Liver (tissue), 9 donors: ENCODE results near the gene LCN10. TPM values are rescaled to one million over a fixed set of nuclear protein-coding genes. Genes with fewer than 3 reads are reported as not detected.

Experiments
- DNase-seq: peaks from one replicate; pipeline ENCODE4 v3.0.0-alpha.2; 2017; ENCODE audit warnings: low spot score
- H3K27ac ChIP-seq, 2 donors: one replicate each; pipeline ENCODE4 v1.7.0; 2013; ENCODE audit warnings: inconsistent platforms in 2 of 2, low read length in 2 of 2, control low read depth in 1 of 2, low read depth in 1 of 2, mild to moderate bottlenecking in 1 of 2
- H3K27me3 ChIP-seq, 4 donors: one replicate each; pipeline versions ENCODE4 v1.6.1 to v1.7.0; 2013; ENCODE audit warnings: low read length in 3 of 4, inconsistent platforms in 1 of 4, mild to moderate bottlenecking in 1 of 4, moderate library complexity in 1 of 4; ENCODE audit not compliant: control insufficient read depth in 4 of 4, insufficient read depth in 4 of 4
- H3K36me3 ChIP-seq, 4 donors: one replicate each; pipeline versions ENCODE4 v1.6.1 to v1.7.0; 2013; ENCODE audit warnings: low read length in 3 of 4, mild to moderate bottlenecking in 3 of 4, low read depth in 1 of 4, moderate library complexity in 1 of 4; ENCODE audit not compliant: control insufficient read depth in 4 of 4, insufficient read depth in 3 of 4
- H3K4me1 ChIP-seq, 4 donors: one replicate each; pipeline versions ENCODE4 v1.6.1 to v1.7.0; 2013; ENCODE audit warnings: low read length in 3 of 4, mild to moderate bottlenecking in 3 of 4, moderate library complexity in 1 of 4; ENCODE audit not compliant: control insufficient read depth in 4 of 4, insufficient read depth in 4 of 4
- H3K4me3 ChIP-seq, 3 donors: one replicate each; pipeline versions ENCODE4 v1.6.1 to v1.7.0; 2013; ENCODE audit warnings: low read length in 3 of 3, control low read depth in 1 of 3, low read depth in 1 of 3, mild to moderate bottlenecking in 1 of 3
- H3K9ac ChIP-seq, 2 donors: one replicate each; pipeline ENCODE4 v1.7.0; 2013; ENCODE audit warnings: low read length in 2 of 2, mild to moderate bottlenecking in 2 of 2, moderate library complexity in 2 of 2, control low read depth in 1 of 2, low read depth in 1 of 2
- H3K9me3 ChIP-seq, 4 donors: one replicate each; pipeline versions ENCODE4 v1.6.1 to v1.7.0; 2013; ENCODE audit warnings: low read length in 3 of 4; ENCODE audit not compliant: control insufficient read depth in 4 of 4
- FOXA2 ChIP-seq: IDR thresholded peaks from 2 replicates; pipeline ENCODE4 v1.6.1; 2016; ENCODE audit warnings: antibody characterized with exemption
- GABPA ChIP-seq, 2 donors: IDR thresholded peaks in 1 of 2; conservative IDR thresholded peaks in 1 of 2; 2 replicates each; pipeline ENCODE4 v1.6.1; 2016; ENCODE audit warnings: antibody characterized with exemption in 2 of 2, mild to moderate bottlenecking in 1 of 2, moderate library complexity in 1 of 2
- HNF4G ChIP-seq: IDR thresholded peaks from 2 replicates; pipeline ENCODE4 v1.6.1; 2016; ENCODE audit warnings: antibody characterized with exemption
- JUND ChIP-seq, 2 donors: IDR thresholded peaks; 2 replicates each; pipeline ENCODE4 v1.6.1; 2016; ENCODE audit warnings: antibody characterized with exemption in 2 of 2
- NR2F2 ChIP-seq: IDR thresholded peaks from 2 replicates; pipeline ENCODE4 v1.6.1; 2016; ENCODE audit warnings: antibody characterized with exemption
- RAD21 ChIP-seq, 2 donors: IDR thresholded peaks; 2 replicates each; pipeline ENCODE4 v1.6.1; 2016; ENCODE audit warnings: antibody characterized with exemption in 2 of 2, mild to moderate bottlenecking in 2 of 2
- SP1 ChIP-seq: IDR thresholded peaks from 2 replicates; pipeline ENCODE4 v1.6.1; 2018; ENCODE audit warnings: antibody characterized with exemption, mild to moderate bottlenecking
- TAF1 ChIP-seq: conservative IDR thresholded peaks from 2 replicates; pipeline ENCODE4 v1.6.1; 2016; ENCODE audit warnings: antibody characterized with exemption, mild to moderate bottlenecking
- WGBS: extraction: QIAGEN DNeasy Blood & Tissue Kit; methylation state at CpG from one replicate; pipeline ENCODE4 v1.1.7; 2013; 5-methylcytosine and 5-hydroxymethylcytosine counted together
- polyA plus RNA-seq, 2 donors: library from polyadenylated mRNA; stranded (reverse) in 1 of 2; unstranded in 1 of 2; fragments of 200-250 nt in 1 of 2; fragments of >200 nt in 1 of 2; fragmentation: Nextera tagmentation in 1 of 2; extraction: Ambion mirVana in 1 of 2; gene quantifications; one replicate each; pipeline versions ENCODE4 v1.2.1 to v1.2.3, GENCODE V29; 2013 to 2015
- total RNA-seq, 2 donors: library from RNA; depleted of rRNA; stranded (reverse); fragments of >200 nt; gene quantifications; one replicate each; pipeline ENCODE4 v1.2.3, GENCODE V29; 2014
- TF ChIP-seq, protein P1 (sequence below): fragments of 150-350 bp; IDR thresholded peaks from 2 replicates; pipeline ENCODE4 v1.5.1; 2017; ENCODE audit warnings: improper control_type of control experiment, low read depth, low read length; ENCODE audit not compliant: missing input control
- TF ChIP-seq, protein P2 (sequence below): IDR thresholded peaks from 2 replicates; pipeline ENCODE4 v1.6.1; 2016; ENCODE audit warnings: antibody characterized with exemption, mild to moderate bottlenecking
- TF ChIP-seq, protein P3 (sequence below): IDR thresholded peaks from 2 replicates; pipeline ENCODE4 v1.6.1; 2016; ENCODE audit warnings: antibody characterized with exemption
- TF ChIP-seq, protein P4 (sequence below): IDR thresholded peaks from 2 replicates; pipeline ENCODE4 v1.6.1; 2016; ENCODE audit warnings: antibody characterized with exemption
- donor health status: healthy.
- donor health status: healthy.
- donor health status: healthy.
- donor health status: healthy.
- donor health status: healthy.

LCN10 gene
- total and polyA plus RNA-seq, 4 donors = 0.08 to 0.14 (median 0.11) TPM

DNA sequence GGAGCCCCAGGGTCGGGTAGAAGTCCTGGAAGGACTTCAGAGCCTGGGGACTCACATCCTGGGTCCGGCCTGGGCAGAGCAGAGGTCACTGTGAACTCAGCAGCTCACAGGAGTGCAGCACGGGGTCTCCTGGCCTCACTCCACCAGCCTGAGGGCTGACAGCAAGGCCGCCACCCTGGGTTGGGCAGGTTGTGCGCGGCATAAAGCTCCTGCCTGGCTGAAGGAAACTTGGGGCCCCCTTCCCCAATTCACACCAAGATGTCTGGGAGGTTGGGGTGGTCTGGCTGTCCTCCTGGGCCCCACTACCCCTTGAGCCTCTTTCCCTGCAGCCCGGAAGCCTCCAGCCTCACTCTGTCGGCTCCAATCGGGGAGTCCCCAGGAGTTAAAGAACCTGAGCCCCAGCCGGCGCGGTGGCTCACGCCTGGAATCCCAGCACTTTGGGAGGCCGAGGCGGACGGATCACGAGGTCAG is 19.5 kb upstream of the LCN10 start:
- Histone ChIP-seq H3K4me3 (no peak overlapping the region), H3K4me1 (no peaks in the 10 kb centered on the region), H3K9ac (no peak overlapping the region), H3K27me3 (no peaks in the 10 kb centered on the region), H3K27ac (no peak overlapping the region), H3K9me3 (no peaks in the 10 kb centered on the region), H3K36me3 (no peaks in the 10 kb centered on the region)
- 82% methylated on average over 17 of the region's 17 CpGs for WGBS
- no peak for DNase-seq
- no peak for TF ChIP-seq HNF4G
- no peak for TF ChIP-seq NR2F2
- TF ChIP-seq, protein P1, sequence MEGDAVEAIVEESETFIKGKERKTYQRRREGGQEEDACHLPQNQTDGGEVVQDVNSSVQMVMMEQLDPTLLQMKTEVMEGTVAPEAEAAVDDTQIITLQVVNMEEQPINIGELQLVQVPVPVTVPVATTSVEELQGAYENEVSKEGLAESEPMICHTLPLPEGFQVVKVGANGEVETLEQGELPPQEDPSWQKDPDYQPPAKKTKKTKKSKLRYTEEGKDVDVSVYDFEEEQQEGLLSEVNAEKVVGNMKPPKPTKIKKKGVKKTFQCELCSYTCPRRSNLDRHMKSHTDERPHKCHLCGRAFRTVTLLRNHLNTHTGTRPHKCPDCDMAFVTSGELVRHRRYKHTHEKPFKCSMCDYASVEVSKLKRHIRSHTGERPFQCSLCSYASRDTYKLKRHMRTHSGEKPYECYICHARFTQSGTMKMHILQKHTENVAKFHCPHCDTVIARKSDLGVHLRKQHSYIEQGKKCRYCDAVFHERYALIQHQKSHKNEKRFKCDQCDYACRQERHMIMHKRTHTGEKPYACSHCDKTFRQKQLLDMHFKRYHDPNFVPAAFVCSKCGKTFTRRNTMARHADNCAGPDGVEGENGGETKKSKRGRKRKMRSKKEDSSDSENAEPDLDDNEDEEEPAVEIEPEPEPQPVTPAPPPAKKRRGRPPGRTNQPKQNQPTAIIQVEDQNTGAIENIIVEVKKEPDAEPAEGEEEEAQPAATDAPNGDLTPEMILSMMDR = no peak
- no peak for TF ChIP-seq GABPA (IDR thresholded peaks at IDR 0.05 in 1 of 2, conservative IDR thresholded peaks at IDR 0.05 in 1 of 2)
- TF ChIP-seq, protein P2, sequence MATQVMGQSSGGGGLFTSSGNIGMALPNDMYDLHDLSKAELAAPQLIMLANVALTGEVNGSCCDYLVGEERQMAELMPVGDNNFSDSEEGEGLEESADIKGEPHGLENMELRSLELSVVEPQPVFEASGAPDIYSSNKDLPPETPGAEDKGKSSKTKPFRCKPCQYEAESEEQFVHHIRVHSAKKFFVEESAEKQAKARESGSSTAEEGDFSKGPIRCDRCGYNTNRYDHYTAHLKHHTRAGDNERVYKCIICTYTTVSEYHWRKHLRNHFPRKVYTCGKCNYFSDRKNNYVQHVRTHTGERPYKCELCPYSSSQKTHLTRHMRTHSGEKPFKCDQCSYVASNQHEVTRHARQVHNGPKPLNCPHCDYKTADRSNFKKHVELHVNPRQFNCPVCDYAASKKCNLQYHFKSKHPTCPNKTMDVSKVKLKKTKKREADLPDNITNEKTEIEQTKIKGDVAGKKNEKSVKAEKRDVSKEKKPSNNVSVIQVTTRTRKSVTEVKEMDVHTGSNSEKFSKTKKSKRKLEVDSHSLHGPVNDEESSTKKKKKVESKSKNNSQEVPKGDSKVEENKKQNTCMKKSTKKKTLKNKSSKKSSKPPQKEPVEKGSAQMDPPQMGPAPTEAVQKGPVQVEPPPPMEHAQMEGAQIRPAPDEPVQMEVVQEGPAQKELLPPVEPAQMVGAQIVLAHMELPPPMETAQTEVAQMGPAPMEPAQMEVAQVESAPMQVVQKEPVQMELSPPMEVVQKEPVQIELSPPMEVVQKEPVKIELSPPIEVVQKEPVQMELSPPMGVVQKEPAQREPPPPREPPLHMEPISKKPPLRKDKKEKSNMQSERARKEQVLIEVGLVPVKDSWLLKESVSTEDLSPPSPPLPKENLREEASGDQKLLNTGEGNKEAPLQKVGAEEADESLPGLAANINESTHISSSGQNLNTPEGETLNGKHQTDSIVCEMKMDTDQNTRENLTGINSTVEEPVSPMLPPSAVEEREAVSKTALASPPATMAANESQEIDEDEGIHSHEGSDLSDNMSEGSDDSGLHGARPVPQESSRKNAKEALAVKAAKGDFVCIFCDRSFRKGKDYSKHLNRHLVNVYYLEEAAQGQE = no peak
- TF ChIP-seq, protein P3, sequence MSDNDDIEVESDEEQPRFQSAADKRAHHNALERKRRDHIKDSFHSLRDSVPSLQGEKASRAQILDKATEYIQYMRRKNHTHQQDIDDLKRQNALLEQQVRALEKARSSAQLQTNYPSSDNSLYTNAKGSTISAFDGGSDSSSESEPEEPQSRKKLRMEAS = no peak
- TF ChIP-seq, protein P4, sequence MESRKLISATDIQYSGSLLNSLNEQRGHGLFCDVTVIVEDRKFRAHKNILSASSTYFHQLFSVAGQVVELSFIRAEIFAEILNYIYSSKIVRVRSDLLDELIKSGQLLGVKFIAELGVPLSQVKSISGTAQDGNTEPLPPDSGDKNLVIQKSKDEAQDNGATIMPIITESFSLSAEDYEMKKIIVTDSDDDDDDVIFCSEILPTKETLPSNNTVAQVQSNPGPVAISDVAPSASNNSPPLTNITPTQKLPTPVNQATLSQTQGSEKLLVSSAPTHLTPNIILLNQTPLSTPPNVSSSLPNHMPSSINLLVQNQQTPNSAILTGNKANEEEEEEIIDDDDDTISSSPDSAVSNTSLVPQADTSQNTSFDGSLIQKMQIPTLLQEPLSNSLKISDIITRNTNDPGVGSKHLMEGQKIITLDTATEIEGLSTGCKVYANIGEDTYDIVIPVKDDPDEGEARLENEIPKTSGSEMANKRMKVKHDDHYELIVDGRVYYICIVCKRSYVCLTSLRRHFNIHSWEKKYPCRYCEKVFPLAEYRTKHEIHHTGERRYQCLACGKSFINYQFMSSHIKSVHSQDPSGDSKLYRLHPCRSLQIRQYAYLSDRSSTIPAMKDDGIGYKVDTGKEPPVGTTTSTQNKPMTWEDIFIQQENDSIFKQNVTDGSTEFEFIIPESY = no peak
- no peak for TF ChIP-seq JUND (IDR thresholded peaks at IDR 0.05)
- no peak for TF ChIP-seq FOXA2
- no peak for TF ChIP-seq RAD21 (IDR thresholded peaks at IDR 0.05)

DNA sequence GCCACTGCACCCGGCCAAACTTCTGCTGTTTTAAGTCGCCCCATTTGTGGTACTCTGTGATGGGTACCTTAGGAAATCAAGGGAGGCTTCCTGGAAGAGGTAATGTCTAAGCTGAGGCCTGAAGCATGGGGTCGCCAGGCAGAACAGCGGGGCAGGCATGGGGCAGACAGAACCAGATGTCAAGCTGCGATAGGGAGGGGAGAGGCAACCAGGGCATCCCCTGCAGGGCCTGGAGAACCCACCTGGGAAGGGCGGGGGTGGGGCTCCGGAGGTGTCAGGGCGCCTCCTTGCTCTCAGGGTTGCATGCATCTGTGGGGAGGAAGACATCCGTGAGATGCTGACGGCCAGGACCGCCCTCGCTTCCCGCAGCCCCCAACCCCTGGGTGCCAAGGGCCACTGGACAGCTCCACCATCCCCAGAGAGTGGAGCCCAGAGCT is 18.8 kb upstream of the LCN10 start:
- WGBS = 90% methylated on average over 13 of the region's 13 CpGs

More for the DNA sequence above, 18.8 kb upstream of the LCN10 start:
- Histone ChIP-seq H3K4me3 (no peak overlapping the region), H3K9me3 (no peaks in the 10 kb centered on the region), H3K4me1 (no peaks in the 10 kb centered on the region), H3K9ac (no peak overlapping the region), H3K36me3 (no peaks in the 10 kb centered on the region), H3K27ac (no peak overlapping the region), H3K27me3 (no peaks in the 10 kb centered on the region)
- DNase-seq = no peak
- TF ChIP-seq, protein P3 = no peak
- TF ChIP-seq SP1 = no peak
- no peak for TF ChIP-seq GABPA (IDR thresholded peaks at IDR 0.05 in 1 of 2, conservative IDR thresholded peaks at IDR 0.05 in 1 of 2)
- TF ChIP-seq TAF1 = no peak
- TF ChIP-seq HNF4G = no peak
- TF ChIP-seq, protein P4 = no peak
